B cell (primary cell): Measurements from ENCODE around the gene LRSAM1. TPM values are rescaled to one million over a fixed set of nuclear protein-coding genes. Genes with fewer than 3 reads are reported as not detected.

ENCODE experiments used
- ATAC-seq: fragments of 200-7000 bp; cut with Tn5 transposase; one replicate; pipeline ENCODE4 v1.10.0; 2021; ENCODE audit warnings: low read depth, mild to moderate bottlenecking, moderate number of reproducible peaks, moderate library complexity
- CTCF ChIA-PET: fragments of 350-600 bp; sonication (Branson Sonifier 250); formaldehyde crosslinking; loops from one replicate; lab custom pipeline; 2021; ENCODE audit warnings: antibody characterized with exemption, inconsistent platforms; lab: Charles Lee
- POLR2A ChIA-PET: fragments of 350-600 bp; sonication (Branson Sonifier 250); formaldehyde crosslinking; loops from one replicate; lab custom pipeline; 2021; ENCODE audit warnings: antibody characterized with exemption; lab: Charles Lee
- DNase-seq: peaks from one replicate; pipeline ENCODE4 v3.0.0; 2013
- H2AFZ ChIP-seq: 2 replicates; pipeline ENCODE4 v1.6.1; 2012; ENCODE audit warnings: mild to moderate bottlenecking, low read depth, low read length; ENCODE audit not compliant: insufficient read depth, poor library complexity, severe bottlenecking
- H3K27ac ChIP-seq, 2 donors: 1 replicate in 1 of 2; 2 replicates in 1 of 2; pipeline ENCODE4 v1.5.1; 2012 to 2013; ENCODE audit warnings: low read length in 2 of 2, mild to moderate bottlenecking in 2 of 2, moderate library complexity in 1 of 2
- H3K27me3 ChIP-seq, 4 experiments: fragments of 200-600 bp in 1 of 4; sonication (generic) in 1 of 4; replicated peaks in 1 of 4; 1 replicate in 2 of 4; 2 replicates in 2 of 4; pipeline versions ENCODE4 v1.6.1 to v1.7.0; 2013 to 2016; ENCODE audit warnings: low read length in 3 of 4, mild to moderate bottlenecking in 2 of 4, mixed read lengths in 1 of 4, moderate library complexity in 1 of 4; ENCODE audit not compliant: insufficient read depth in 4 of 4, control insufficient read depth in 3 of 4; ENCODE audit errors: control extremely low read depth in 1 of 4
- H3K36me3 ChIP-seq, 2 experiments: replicated peaks in 1 of 2; 1 replicate in 1 of 2; 2 replicates in 1 of 2; pipeline versions ENCODE4 v1.6.1 to v1.7.1; 2013; ENCODE audit warnings: low read length in 1 of 2; ENCODE audit not compliant: insufficient read depth in 2 of 2, control insufficient read depth in 1 of 2; ENCODE audit errors: control extremely low read depth in 1 of 2, extremely low read depth in 1 of 2
- H3K4me1 ChIP-seq, 2 donors: fragments of 200-600 bp in 1 of 2; sonication (generic) in 1 of 2; 1 replicate in 1 of 2; 2 replicates in 1 of 2; pipeline versions ENCODE4 v1.5.1 to v1.6.1; 2013 to 2017; ENCODE audit warnings: low read length in 2 of 2; ENCODE audit not compliant: control insufficient read depth in 2 of 2, insufficient read depth in 2 of 2
- H3K4me2 ChIP-seq: replicated peaks from 2 replicates; pipeline ENCODE3; 2012; ENCODE audit warnings: mild to moderate bottlenecking, low read depth, low read length; ENCODE audit not compliant: poor library complexity, severe bottlenecking
- H3K4me3 ChIP-seq, 5 experiments: fragments of 200-600 bp in 1 of 5; sonication (generic) in 1 of 5; 1 replicate in 3 of 5; 2 replicates in 2 of 5; pipeline versions ENCODE4 v1.5.1 to v1.7.0; 2011 to 2016; ENCODE audit warnings: low read length in 4 of 5, mild to moderate bottlenecking in 4 of 5, low read depth in 2 of 5, control low read depth in 1 of 5, moderate library complexity in 1 of 5; ENCODE audit not compliant: insufficient read depth in 1 of 5; ENCODE audit errors: control extremely low read depth in 1 of 5, extremely low read depth in 1 of 5
- H3K79me2 ChIP-seq: fragments of 200-600 bp; sonication (generic); one replicate; pipeline ENCODE4 v1.6.0; 2016; ENCODE audit warnings: low read length; ENCODE audit not compliant: control insufficient read depth, insufficient read depth
- H3K9ac ChIP-seq: fragments of 200-600 bp; sonication (generic); 2 replicates; pipeline ENCODE4 v1.6.1; 2017; ENCODE audit warnings: mild to moderate bottlenecking, low read length, moderate library complexity
- H3K9me3 ChIP-seq, 3 donors: one replicate each; pipeline versions ENCODE4 v1.6.1 to v1.7.1; 2013; ENCODE audit warnings: low read length in 2 of 3; ENCODE audit not compliant: control insufficient read depth in 2 of 3, insufficient read depth in 1 of 3; ENCODE audit errors: control extremely low read depth in 1 of 3
- H4K20me1 ChIP-seq: 2 replicates; pipeline ENCODE4 v1.6.0; 2012; ENCODE audit warnings: mild to moderate bottlenecking, low read length; ENCODE audit not compliant: insufficient read depth, control insufficient read depth, poor library complexity, severe bottlenecking
- H3K27ac Mint-ChIP-seq: one replicate; pipeline ENCODE4 v1.8.0; 2021; ENCODE audit warnings: mixed read lengths
- H3K27me3 Mint-ChIP-seq: one replicate; pipeline ENCODE4 v1.8.0; 2021; ENCODE audit warnings: mixed read lengths
- H3K4me1 Mint-ChIP-seq: one replicate; pipeline ENCODE4 v1.8.0; 2021; ENCODE audit warnings: mixed read lengths
- H3K4me3 Mint-ChIP-seq: one replicate; pipeline ENCODE4 v1.8.0; 2021; ENCODE audit warnings: mixed read lengths
- H3K9me3 Mint-ChIP-seq: one replicate; pipeline ENCODE4 v1.8.0; 2022; ENCODE audit warnings: mixed read lengths; ENCODE audit not compliant: insufficient read depth
- CTCF ChIP-seq: fragments of 200-600 bp; IDR thresholded peaks from one replicate; pipeline ENCODE4 v1.8.0; 2022; ENCODE audit warnings: antibody characterized with exemption, mild to moderate bottlenecking
- EZH2 ChIP-seq: IDR thresholded peaks from 2 replicates; pipeline ENCODE4 v1.6.1; 2012; ENCODE audit warnings: borderline replicate concordance, low read depth, mild to moderate bottlenecking, moderate library complexity, low read length; ENCODE audit not compliant: insufficient read depth, poor library complexity, severe bottlenecking
- WGBS: methylation state at CpG from one replicate; pipeline ENCODE4 v1.1.5; 2013; ENCODE audit warnings: missing lambda C conversion rate; ENCODE audit not compliant: insufficient coverage; 5-methylcytosine and 5-hydroxymethylcytosine counted together
- intact Hi-C: fragments of 100-400 bp; cut with micrococcal nuclease; formaldehyde crosslinking; loops from one replicate; pipeline ENCODE4 v1.10.0; 2022
- polyA plus RNA-seq: library from polyadenylated mRNA; depleted of rRNA; stranded (reverse); fragments of >200 nt; gene quantifications from 2 replicates; pipeline ENCODE4 v1.2.3, GENCODE V29; 2012
- total RNA-seq, 2 donors: library from RNA; stranded (reverse); fragments of 120-200 nt in 1 of 2; gene quantifications; 1 replicate in 1 of 2; 2 replicates in 1 of 2; pipeline versions ENCODE4 v1.2.3 to v1.2.4, GENCODE V29; 2013 to 2022

The LRSAM1 gene
- total and polyA plus RNA-seq, 2 donors (not counting 1 experiment from before 2014, with no cell fraction given): 30.6 to 39.8 TPM

GRCh38 chr9:127474592-127474991 is 23.3 kb downstream of the LRSAM1 start:
- no peak overlapping the region for H3K4me3 ChIP-seq
- ChIA-PET POLR2A (no interaction called here), CTCF (no interaction called here)
- no peaks in the 10 kb centered on the region for H4K20me1 ChIP-seq
- Mint-ChIP-seq H3K4me3 (no peak overlapping the region), H3K4me1 (no peaks in the 10 kb centered on the region), H3K9me3 (no peaks in the 10 kb centered on the region), H3K27ac (no peak overlapping the region), H3K27me3 (no peaks in the 10 kb centered on the region)
- H3K27me3 ChIP-seq: no peaks in the 10 kb centered on the region
- H3K4me1 ChIP-seq: no peaks in the 10 kb centered on the region
- H3K36me3 ChIP-seq: peaks cover 0 to 32% of the 10 kb centered on the region in 2 experiments
- DNase-seq (peak; percentile 2), ATAC-seq (no peak)
- no peak overlapping the region for H3K4me2 ChIP-seq
- H3K9ac ChIP-seq: no peak overlapping the region
- 90% methylated on average over 2 of the region's 5 CpGs for WGBS
- H3K79me2 ChIP-seq: no peaks in the 10 kb centered on the region
- no peaks in the 10 kb centered on the region for H3K9me3 ChIP-seq
- TF ChIP-seq CTCF (no peak), EZH2 (no peak)
- H2AFZ ChIP-seq: no peak overlapping the region
- H3K27ac ChIP-seq: no peak overlapping the region
- intact Hi-C loops: no loop called here

GRCh38 chr9:127479507-127480081 is 28.3 kb downstream of the LRSAM1 start:
- H3K4me3 ChIP-seq: no peak overlapping the region
- Mint-ChIP-seq H3K4me3 (no peak overlapping the region), H3K9me3 (no peaks in the 10 kb centered on the region), H3K4me1 (no peaks in the 10 kb centered on the region), H3K27me3 (no peaks in the 10 kb centered on the region), H3K27ac (no peak overlapping the region)
- no peak for ATAC-seq
- H3K4me1 ChIP-seq: no peaks in the 10 kb centered on the region
- H3K9me3 ChIP-seq: no peaks in the 10 kb centered on the region
- 97% methylated on average over 17 of the region's 17 CpGs for WGBS
- ChIA-PET POLR2A (no interaction called here), CTCF (no interaction called here)
- no peak overlapping the region for H3K27ac ChIP-seq
- no peaks in the 10 kb centered on the region for H4K20me1 ChIP-seq
- H3K9ac ChIP-seq: no peak overlapping the region
- no peaks in the 10 kb centered on the region for H3K79me2 ChIP-seq
- intact Hi-C loops: no loop called here
- H2AFZ ChIP-seq: no peak overlapping the region
- DNase-seq: no peak
- H3K36me3 ChIP-seq: peaks cover 0 to 41% of the 10 kb centered on the region in 2 experiments
- H3K4me2 ChIP-seq: no peak overlapping the region
- no peaks in the 10 kb centered on the region for H3K27me3 ChIP-seq
- no peak for TF ChIP-seq EZH2
- no peak for TF ChIP-seq CTCF
